A549 (cell line): Measurements from ENCODE around the gene LYPD6B. TPM values are rescaled to one million over a fixed set of nuclear protein-coding genes. Genes with fewer than 3 reads are reported as not detected.

Experiments used
- ATAC-seq, 2 experiments: fragments of 200-7000 bp in 1 of 2; fragments of >200 bp in 1 of 2; cut with Nextera tagmentation in 1 of 2; cut with Tn5 transposase in 1 of 2; 3 replicates each; pipeline versions ENCODE4 v1.8.0 to v1.9.1; 2018 to 2020; ENCODE audit warnings: mild to moderate bottlenecking in 1 of 2, moderate library complexity in 1 of 2
- CTCF ChIA-PET: fragments of 300-600 bp; sonication (Branson Sonifier 250); formaldehyde crosslinking; extraction: SDS; loops from one replicate; lab custom pipeline; 2021; ENCODE audit warnings: antibody characterized with exemption, inconsistent platforms; lab: Yijun Ruan, JAX
- POLR2A ChIA-PET: fragments of 350-600 bp; formaldehyde crosslinking; extraction: SDS; loops from one replicate; lab custom pipeline; 2021; ENCODE audit warnings: antibody characterized with exemption, inconsistent platforms; lab: Yijun Ruan, JAX
- DNase-seq, 2 experiments: peaks; one replicate each; pipeline versions ENCODE4 v3.0.0 to v3.0.0-alpha.2; 2011 to 2016; ENCODE audit warnings: low read depth in 1 of 2, low spot score in 1 of 2
- FAIRE-seq: peaks from 2 replicates; lab custom pipeline; 2011; peaks lifted over from hg19 to GRCh38; lab: Jason Lieb, UNC
- H3K27ac ChIP-seq, 2 experiments: fragments of >200 bp; sonication (Bioruptor Twin); formaldehyde crosslinking; 3 replicates each; pipeline ENCODE4 v1.5.1; 2016 to 2017
- H3K4me1 ChIP-seq: fragments of >200 bp; sonication (Bioruptor Twin); formaldehyde crosslinking; 3 replicates; pipeline ENCODE4 v1.6.1; 2016
- H3K4me2 ChIP-seq: fragments of >200 bp; sonication (Bioruptor Twin); formaldehyde crosslinking; 3 replicates; pipeline ENCODE4 v1.6.1; 2016
- H3K4me3 ChIP-seq: fragments of >200 bp; sonication (Bioruptor Twin); formaldehyde crosslinking; 3 replicates; pipeline ENCODE4 v1.5.1; 2016
- H3K9me3 ChIP-seq: fragments of >200 bp; sonication (Bioruptor Twin); formaldehyde crosslinking; 3 replicates; pipeline ENCODE4 v1.6.1; 2016
- CBX8 ChIP-seq: fragments of 200-600 bp; sonication (generic); IDR thresholded peaks from 2 replicates; pipeline ENCODE4 v1.6.1; 2016
- E2F6 ChIP-seq: IDR thresholded peaks from 2 replicates; pipeline ENCODE4 v1.6.1; 2012; ENCODE audit warnings: low read depth, borderline replicate concordance
- EHMT2 ChIP-seq: fragments of 200-600 bp; sonication (generic); IDR thresholded peaks from 2 replicates; pipeline ENCODE4 v1.6.1; 2016; ENCODE audit warnings: antibody characterized with exemption, low read depth, mild to moderate bottlenecking, moderate library complexity
- EP300 ChIP-seq, 2 experiments: fragments of >200 bp; sonication (Bioruptor Twin); formaldehyde crosslinking; IDR thresholded peaks; 2 replicates in 1 of 2; 3 replicates in 1 of 2; pipeline ENCODE4 v1.6.1; 2016 to 2017
- FOSB ChIP-seq: fragments of 250-450 bp; sonication (Bioruptor Pico); IDR thresholded peaks from 2 replicates; pipeline ENCODE4 v1.5.0; 2020; ENCODE audit warnings: mild to moderate bottlenecking, moderate library complexity
- FOXS1 ChIP-seq: fragments of 250-450 bp; sonication (Bioruptor Pico); IDR thresholded peaks from 2 replicates; pipeline ENCODE4 v1.5.0; 2020; ENCODE audit warnings: mild to moderate bottlenecking, moderate library complexity
- HOXA7 ChIP-seq: fragments of 250-450 bp; sonication (Bioruptor Pico); IDR thresholded peaks from 2 replicates; pipeline ENCODE4 v1.5.0; 2020; ENCODE audit warnings: mild to moderate bottlenecking, moderate library complexity
- HOXB13 ChIP-seq: fragments of 250-450 bp; sonication (Bioruptor Pico); IDR thresholded peaks from 2 replicates; pipeline ENCODE4 v1.5.0; 2020; ENCODE audit warnings: low read depth, mild to moderate bottlenecking, moderate library complexity
- KDM1A ChIP-seq: fragments of 200-600 bp; sonication (generic); IDR thresholded peaks from 2 replicates; pipeline ENCODE4 v1.6.1; 2016; ENCODE audit warnings: low read depth, mild to moderate bottlenecking
- MYC ChIP-seq: IDR thresholded peaks from 2 replicates; pipeline ENCODE4 v1.6.1; 2012; ENCODE audit warnings: mild to moderate bottlenecking, inconsistent platforms, low read length, improper control_type of control experiment, borderline replicate concordance
- NPAS2 ChIP-seq: fragments of 250-450 bp; sonication (Bioruptor Pico); IDR thresholded peaks from 2 replicates; pipeline ENCODE4 v1.8.0; 2022; ENCODE audit warnings: mild to moderate bottlenecking, moderate library complexity, borderline replicate concordance
- NR3C1 ChIP-seq: fragments of >200 bp; sonication (Bioruptor Twin); formaldehyde crosslinking; IDR thresholded peaks from 3 replicates; pipeline ENCODE4 v1.6.1; 2017
- RARB ChIP-seq: fragments of 250-450 bp; sonication (Bioruptor Pico); IDR thresholded peaks from 2 replicates; pipeline ENCODE4 v1.8.0; 2021; ENCODE audit warnings: mild to moderate bottlenecking, moderate library complexity
- RFX5 ChIP-seq: fragments of 450-650 bp; IDR thresholded peaks from 2 replicates; pipeline ENCODE4 v1.7.1; 2014; ENCODE audit warnings: antibody characterized with exemption, mild to moderate bottlenecking, moderate library complexity
- RNF2 ChIP-seq: fragments of 200-600 bp; sonication (generic); IDR thresholded peaks from 2 replicates; pipeline ENCODE4 v1.6.1; 2016; ENCODE audit warnings: low read depth, mild to moderate bottlenecking, antibody characterized with exemption, moderate library complexity, borderline replicate concordance
- ZFP36 ChIP-seq: fragments of 450-650 bp; IDR thresholded peaks from 2 replicates; pipeline ENCODE4 v1.6.1; 2014; ENCODE audit warnings: borderline replicate concordance; ENCODE audit not compliant: partially characterized antibody
- WGBS: methylation state at CpG from one replicate; pipeline ENCODE4 v1.1.6; 2017; ENCODE audit errors: missing lambda C conversion rate; 5-methylcytosine and 5-hydroxymethylcytosine counted together
- polyA plus RNA-seq, 4 experiments: library from polyadenylated mRNA; depleted of rRNA in 3 of 4; stranded (reverse); fragments of >200 nt; fragmentation: RNase III in 1 of 4; extraction: RNeasy Plus Mini Kit Qiagen cat#74134 plus additional on column Dnase treatment in 1 of 4; gene quantifications; 2 replicates in 3 of 4; 3 replicates in 1 of 4; pipeline ENCODE4 v1.2.3, GENCODE V29; 2011 to 2017
- TF ChIP-seq, protein P1 (sequence below): fragments of 450-650 bp; IDR thresholded peaks from 2 replicates; pipeline ENCODE4 v1.6.1; 2014; ENCODE audit warnings: antibody characterized with exemption
- TF ChIP-seq, protein P2 (sequence below): fragments of 250-450 bp; sonication (Bioruptor Pico); IDR thresholded peaks from 2 replicates; pipeline ENCODE4 v1.5.0; 2020; ENCODE audit warnings: low read depth, mild to moderate bottlenecking, moderate library complexity
- TF ChIP-seq, protein P3 (sequence below): IDR thresholded peaks from 2 replicates; pipeline ENCODE4 v1.6.1; 2012
- TF ChIP-seq, protein P4 (sequence below): fragments of >200 bp; sonication (Bioruptor Twin); formaldehyde crosslinking; IDR thresholded peaks from 3 replicates; pipeline ENCODE4 v1.6.1; 2016
- TF ChIP-seq, protein P5 (sequence below): fragments of 200-600 bp; sonication (generic); IDR thresholded peaks from 2 replicates; pipeline ENCODE4 v1.6.1; 2016; ENCODE audit warnings: antibody characterized with exemption, mild to moderate bottlenecking, moderate library complexity

Gene LYPD6B
- polyA plus RNA-seq, 2 of the 4 experiments (the other 2 are of a cell fraction) = not detected

DNA sequence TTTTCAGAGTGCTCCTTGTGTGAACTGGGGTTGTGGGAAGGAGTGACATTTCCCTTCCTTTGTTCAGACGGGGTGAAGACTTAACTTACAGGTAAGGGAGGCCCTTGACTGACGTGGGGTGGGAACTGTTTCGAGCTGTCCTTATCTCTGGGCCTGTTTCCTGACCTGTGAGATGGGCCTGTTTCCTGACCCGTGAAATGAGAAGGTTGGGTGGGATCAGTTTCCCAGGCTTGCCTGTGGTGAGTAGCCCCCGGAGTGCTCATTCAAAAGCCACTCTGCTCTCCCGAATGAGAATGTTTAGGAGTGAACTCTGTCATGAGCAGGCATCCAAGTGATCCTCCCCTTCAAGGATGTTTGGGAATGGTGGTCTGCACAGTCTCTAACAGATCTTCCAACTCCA lies 4.1 kb upstream of the LYPD6B start:
- ATAC-seq (no peak), DNase-seq (no peak), FAIRE-seq (no peak)
- ChIA-PET CTCF (interaction anchor here (1.5 kb wide), 1 partner anchor 560 kb away, joined by 4 read pairs; no protein-coding TSS in a partner anchor), POLR2A (no interaction called here)
- WGBS = 27% methylated on average over 6 of the region's 6 CpGs
- no peak overlapping the region for H3K27ac ChIP-seq
- H3K4me2 ChIP-seq = no peak overlapping the region
- H3K9me3 ChIP-seq = no peaks in the 10 kb centered on the region
- no peak overlapping the region for H3K4me3 ChIP-seq
- TF ChIP-seq, protein P1, sequence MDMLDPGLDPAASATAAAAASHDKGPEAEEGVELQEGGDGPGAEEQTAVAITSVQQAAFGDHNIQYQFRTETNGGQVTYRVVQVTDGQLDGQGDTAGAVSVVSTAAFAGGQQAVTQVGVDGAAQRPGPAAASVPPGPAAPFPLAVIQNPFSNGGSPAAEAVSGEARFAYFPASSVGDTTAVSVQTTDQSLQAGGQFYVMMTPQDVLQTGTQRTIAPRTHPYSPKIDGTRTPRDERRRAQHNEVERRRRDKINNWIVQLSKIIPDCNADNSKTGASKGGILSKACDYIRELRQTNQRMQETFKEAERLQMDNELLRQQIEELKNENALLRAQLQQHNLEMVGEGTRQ = no peak
- TF ChIP-seq EHMT2 (no peak), RARB (CRISPR knock-in tag) (no peak), MYC (no peak), ZFP36 (no peak), RNF2 (no peak), HOXA7 (CRISPR knock-in tag) (no peak)
- H3K4me1 ChIP-seq = no peaks in the 10 kb centered on the region; the same call in 2 of the 3 replicates

- CTCF ChIA-PET = no interaction called here
- H3K4me3 ChIP-seq = no peak overlapping the region
- ATAC-seq (no peak), FAIRE-seq (no peak)
- H3K4me1 ChIP-seq = no peaks in the 10 kb centered on the region; the same call in 2 of the 3 replicates
- WGBS = 66% methylated on average over 4 of the region's 4 CpGs
- H3K4me2 ChIP-seq = no peak overlapping the region
- TF ChIP-seq NPAS2 (CRISPR knock-in tag) = no peak
- no peak for TF ChIP-seq CBX8
- TF ChIP-seq, protein P2, sequence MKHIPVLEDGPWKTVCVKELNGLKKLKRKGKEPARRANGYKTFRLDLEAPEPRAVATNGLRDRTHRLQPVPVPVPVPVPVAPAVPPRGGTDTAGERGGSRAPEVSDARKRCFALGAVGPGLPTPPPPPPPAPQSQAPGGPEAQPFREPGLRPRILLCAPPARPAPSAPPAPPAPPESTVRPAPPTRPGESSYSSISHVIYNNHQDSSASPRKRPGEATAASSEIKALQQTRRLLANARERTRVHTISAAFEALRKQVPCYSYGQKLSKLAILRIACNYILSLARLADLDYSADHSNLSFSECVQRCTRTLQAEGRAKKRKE (CRISPR knock-in tag) = no peak
- TF ChIP-seq, protein P3, sequence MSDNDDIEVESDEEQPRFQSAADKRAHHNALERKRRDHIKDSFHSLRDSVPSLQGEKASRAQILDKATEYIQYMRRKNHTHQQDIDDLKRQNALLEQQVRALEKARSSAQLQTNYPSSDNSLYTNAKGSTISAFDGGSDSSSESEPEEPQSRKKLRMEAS = no peak
- TF ChIP-seq FOSB (CRISPR knock-in tag) = no peak
- TF ChIP-seq RFX5 = no peak
- TF ChIP-seq, protein P4, sequence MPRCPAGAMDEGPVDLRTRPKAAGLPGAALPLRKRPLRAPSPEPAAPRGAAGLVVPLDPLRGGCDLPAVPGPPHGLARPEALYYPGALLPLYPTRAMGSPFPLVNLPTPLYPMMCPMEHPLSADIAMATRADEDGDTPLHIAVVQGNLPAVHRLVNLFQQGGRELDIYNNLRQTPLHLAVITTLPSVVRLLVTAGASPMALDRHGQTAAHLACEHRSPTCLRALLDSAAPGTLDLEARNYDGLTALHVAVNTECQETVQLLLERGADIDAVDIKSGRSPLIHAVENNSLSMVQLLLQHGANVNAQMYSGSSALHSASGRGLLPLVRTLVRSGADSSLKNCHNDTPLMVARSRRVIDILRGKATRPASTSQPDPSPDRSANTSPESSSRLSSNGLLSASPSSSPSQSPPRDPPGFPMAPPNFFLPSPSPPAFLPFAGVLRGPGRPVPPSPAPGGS = no peak
- no peak for TF ChIP-seq FOXS1 (CRISPR knock-in tag)
- no peak for TF ChIP-seq EP300 (IDR thresholded peaks at IDR 0.05)
- TF ChIP-seq E2F6 = no peak
- TF ChIP-seq, all 56 proteins: peak for 0
- no peaks in the 10 kb centered on the region for H3K9me3 ChIP-seq
- no peak overlapping the region for H3K27ac ChIP-seq
- DNase-seq = no peak
- POLR2A ChIA-PET = no interaction called here
Observed at GRCh38 chr2:149036507-149037293, 1.8 kb upstream of the LYPD6B start.

GRCh38 chr2:149037851-149038250 lies 648 bp upstream of the LYPD6B start:
- ChIA-PET CTCF (interaction anchor here (0.8 to 1.3 kb wide), 2 partner anchors 20 to 523 kb away, joined by 3 read pairs; no protein-coding TSS in a partner anchor), POLR2A (no interaction called here)
- Histone ChIP-seq H3K4me3 (peak overlapping the region; percentile 46; the same call in 1 of the 3 replicates), H3K4me1 (no peaks in the 10 kb centered on the region; the same call in 2 of the 3 replicates), H3K4me2 (peak overlapping the region; percentile 95), H3K27ac (no peak overlapping the region), H3K9me3 (no peaks in the 10 kb centered on the region)
- WGBS = 39% methylated on average over 7 of the region's 8 CpGs
- ATAC-seq = peak; percentile 44 to 75; a peak in 4 of 6 replicates
- DNase-seq = no peak
- no peak for FAIRE-seq
- TF ChIP-seq, protein P5, sequence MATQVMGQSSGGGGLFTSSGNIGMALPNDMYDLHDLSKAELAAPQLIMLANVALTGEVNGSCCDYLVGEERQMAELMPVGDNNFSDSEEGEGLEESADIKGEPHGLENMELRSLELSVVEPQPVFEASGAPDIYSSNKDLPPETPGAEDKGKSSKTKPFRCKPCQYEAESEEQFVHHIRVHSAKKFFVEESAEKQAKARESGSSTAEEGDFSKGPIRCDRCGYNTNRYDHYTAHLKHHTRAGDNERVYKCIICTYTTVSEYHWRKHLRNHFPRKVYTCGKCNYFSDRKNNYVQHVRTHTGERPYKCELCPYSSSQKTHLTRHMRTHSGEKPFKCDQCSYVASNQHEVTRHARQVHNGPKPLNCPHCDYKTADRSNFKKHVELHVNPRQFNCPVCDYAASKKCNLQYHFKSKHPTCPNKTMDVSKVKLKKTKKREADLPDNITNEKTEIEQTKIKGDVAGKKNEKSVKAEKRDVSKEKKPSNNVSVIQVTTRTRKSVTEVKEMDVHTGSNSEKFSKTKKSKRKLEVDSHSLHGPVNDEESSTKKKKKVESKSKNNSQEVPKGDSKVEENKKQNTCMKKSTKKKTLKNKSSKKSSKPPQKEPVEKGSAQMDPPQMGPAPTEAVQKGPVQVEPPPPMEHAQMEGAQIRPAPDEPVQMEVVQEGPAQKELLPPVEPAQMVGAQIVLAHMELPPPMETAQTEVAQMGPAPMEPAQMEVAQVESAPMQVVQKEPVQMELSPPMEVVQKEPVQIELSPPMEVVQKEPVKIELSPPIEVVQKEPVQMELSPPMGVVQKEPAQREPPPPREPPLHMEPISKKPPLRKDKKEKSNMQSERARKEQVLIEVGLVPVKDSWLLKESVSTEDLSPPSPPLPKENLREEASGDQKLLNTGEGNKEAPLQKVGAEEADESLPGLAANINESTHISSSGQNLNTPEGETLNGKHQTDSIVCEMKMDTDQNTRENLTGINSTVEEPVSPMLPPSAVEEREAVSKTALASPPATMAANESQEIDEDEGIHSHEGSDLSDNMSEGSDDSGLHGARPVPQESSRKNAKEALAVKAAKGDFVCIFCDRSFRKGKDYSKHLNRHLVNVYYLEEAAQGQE = no peak
- TF ChIP-seq EP300 (IDR thresholded peaks at IDR 0.05) = no peak
- TF ChIP-seq HOXB13 (CRISPR knock-in tag) = no peak
- TF ChIP-seq NR3C1 = no peak
- TF ChIP-seq KDM1A = no peak
